Kidney (tissue), 14 donors: ENCODE measurements around the gene PDZRN4. TPM values are rescaled to one million over a fixed set of nuclear protein-coding genes. Genes with fewer than 3 reads are reported as not detected.

Experiments
- DNase-seq, 5 donors: peaks; one replicate each; pipeline ENCODE4 v3.0.0-alpha.2; 2013 to 2020
- FAIRE-seq: peaks from 2 replicates; lab custom pipeline; 2012; peaks lifted over from hg19 to GRCh38; lab: Jason Lieb, UNC
- H3K27ac ChIP-seq, 2 donors: one replicate each; pipeline ENCODE4 v1.7.0; 2013; ENCODE audit warnings: low read depth in 2 of 2, low read length in 2 of 2, inconsistent platforms in 1 of 2
- H3K27me3 ChIP-seq: one replicate; pipeline ENCODE4 v1.7.1; 2013; ENCODE audit warnings: low read length, inconsistent platforms; ENCODE audit not compliant: control insufficient read depth, insufficient read depth
- H3K36me3 ChIP-seq, 3 donors: one replicate each; pipeline versions ENCODE4 v1.7.0 to v1.7.1; 2013; ENCODE audit warnings: low read length in 3 of 3, control low read depth in 1 of 3, inconsistent platforms in 1 of 3; ENCODE audit not compliant: insufficient read depth in 3 of 3, control insufficient read depth in 2 of 3
- H3K4me1 ChIP-seq, 3 donors: one replicate each; pipeline versions ENCODE4 v1.7.0 to v1.7.1; 2013; ENCODE audit warnings: low read length in 3 of 3, inconsistent platforms in 1 of 3, low read depth in 1 of 3; ENCODE audit not compliant: control insufficient read depth in 2 of 3, insufficient read depth in 2 of 3
- H3K4me3 ChIP-seq, 3 donors: one replicate each; pipeline versions ENCODE4 v1.7.0 to v1.8.1; 2013; ENCODE audit warnings: low read length in 3 of 3, control low read depth in 1 of 3, inconsistent platforms in 1 of 3
- H3K9ac ChIP-seq, 3 donors: one replicate each; pipeline versions ENCODE4 v1.7.0 to v1.7.1; 2013; ENCODE audit warnings: low read length in 3 of 3, control low read depth in 1 of 3, inconsistent platforms in 1 of 3
- H3K9me3 ChIP-seq, 3 donors: one replicate each; pipeline versions ENCODE4 v1.7.0 to v1.7.1; 2013; ENCODE audit warnings: low read length in 3 of 3, control low read depth in 1 of 3, inconsistent platforms in 1 of 3; ENCODE audit not compliant: control insufficient read depth in 2 of 3, insufficient read depth in 1 of 3
- intact Hi-C: fragments of 100-400 bp; cut with DNase I; formaldehyde crosslinking; loops from one replicate; pipeline ENCODE4 v1.11.1; 2022
- polyA plus RNA-seq: library from polyadenylated mRNA; stranded (reverse); fragments of 350-450 nt; fragmentation: Illumina TruSeq; extraction: RNeasy Lipid Tissue Mini Kit (QIAGEN cat#74804); gene quantifications from one replicate; pipeline ENCODE4 v1.2.3, GENCODE V29; 2014; ENCODE audit warnings: low read depth, low replicate concordance; ENCODE audit not compliant: insufficient read depth
- total RNA-seq: library from RNA; stranded (reverse); fragmentation: NEBNext Ultra II Directional; extraction: Animal tissue kit (Norgen Biotek cat#: 25700); gene quantifications from one replicate; pipeline ENCODE4 v1.2.1, GENCODE V29; 2021
- TF ChIP-seq, protein P1 (sequence below): IDR thresholded peaks from 3 replicates; pipeline ENCODE4 v1.5.1; 2012; ENCODE audit warnings: mild to moderate bottlenecking, moderate library complexity, borderline replicate concordance; ENCODE audit not compliant: insufficient read depth; ENCODE audit errors: extremely low read depth
- donor health status: control.
- donor health status: control.
- donor health status: control.
- donor health status: control.
- donor health status: control.
- donor health status: DM: yes; HTN: yes; CAD: no.
- donor health status: Normal renal cell carcinoma (clear cell type).

Gene PDZRN4
- total and polyA plus RNA-seq, 2 donors from 2014 or later, result 0.56 to 2.1 TPM

DNA sequence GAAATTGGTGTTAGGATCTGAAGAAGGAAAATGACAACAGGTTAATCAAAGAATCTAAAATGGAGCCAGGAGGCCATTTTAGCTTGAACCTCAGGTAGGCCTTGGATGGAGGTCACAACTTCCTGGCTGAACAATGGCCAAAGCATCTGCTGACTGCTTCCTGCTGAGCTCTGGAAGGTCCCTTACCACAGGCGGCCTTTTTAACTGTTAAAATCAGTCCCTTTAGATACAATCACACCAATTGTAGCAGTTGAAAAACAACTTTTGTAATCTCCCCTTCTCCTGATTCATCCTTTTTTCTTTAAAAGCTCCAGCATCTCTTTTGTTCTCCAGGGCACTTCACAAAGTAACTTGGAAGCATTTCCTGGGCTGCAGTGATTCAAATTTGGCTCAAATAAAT is 388.8 kb downstream of the PDZRN4 start:
- TF ChIP-seq, protein P1, sequence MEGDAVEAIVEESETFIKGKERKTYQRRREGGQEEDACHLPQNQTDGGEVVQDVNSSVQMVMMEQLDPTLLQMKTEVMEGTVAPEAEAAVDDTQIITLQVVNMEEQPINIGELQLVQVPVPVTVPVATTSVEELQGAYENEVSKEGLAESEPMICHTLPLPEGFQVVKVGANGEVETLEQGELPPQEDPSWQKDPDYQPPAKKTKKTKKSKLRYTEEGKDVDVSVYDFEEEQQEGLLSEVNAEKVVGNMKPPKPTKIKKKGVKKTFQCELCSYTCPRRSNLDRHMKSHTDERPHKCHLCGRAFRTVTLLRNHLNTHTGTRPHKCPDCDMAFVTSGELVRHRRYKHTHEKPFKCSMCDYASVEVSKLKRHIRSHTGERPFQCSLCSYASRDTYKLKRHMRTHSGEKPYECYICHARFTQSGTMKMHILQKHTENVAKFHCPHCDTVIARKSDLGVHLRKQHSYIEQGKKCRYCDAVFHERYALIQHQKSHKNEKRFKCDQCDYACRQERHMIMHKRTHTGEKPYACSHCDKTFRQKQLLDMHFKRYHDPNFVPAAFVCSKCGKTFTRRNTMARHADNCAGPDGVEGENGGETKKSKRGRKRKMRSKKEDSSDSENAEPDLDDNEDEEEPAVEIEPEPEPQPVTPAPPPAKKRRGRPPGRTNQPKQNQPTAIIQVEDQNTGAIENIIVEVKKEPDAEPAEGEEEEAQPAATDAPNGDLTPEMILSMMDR, result no peak
- no peak for FAIRE-seq
- intact Hi-C loops, result no loop called here

DNA sequence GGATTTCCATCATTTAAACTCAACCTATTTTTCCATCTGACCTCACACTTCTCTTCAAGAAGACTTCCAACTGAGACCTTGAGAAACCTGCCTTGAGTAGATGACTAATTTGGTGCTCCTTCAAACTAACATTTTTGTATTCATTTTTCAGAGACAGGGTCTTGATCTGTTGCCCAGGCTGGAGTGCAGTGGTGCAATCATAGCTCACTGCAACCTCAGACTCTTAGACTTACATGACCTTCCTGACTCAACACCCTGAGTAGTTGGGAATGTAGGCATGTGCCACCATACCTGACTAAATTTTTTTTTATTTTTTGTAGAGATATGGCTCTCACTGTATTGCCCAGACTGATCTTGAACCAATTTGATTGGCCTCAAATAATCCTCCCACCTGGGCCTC is 389.9 kb downstream of the PDZRN4 start:
- intact Hi-C loops, result no loop called here
- Histone ChIP-seq H3K27me3 (no peaks in the 10 kb centered on the region), H3K4me3 (no peak overlapping the region), H3K9me3 (no peaks in the 10 kb centered on the region), H3K4me1 (no peaks in the 10 kb centered on the region), H3K27ac (no peak overlapping the region), H3K9ac (no peak overlapping the region), H3K36me3 (no peaks in the 10 kb centered on the region)
- FAIRE-seq (no peak), DNase-seq (no peak)
- TF ChIP-seq, protein P1, result no peak

More for the DNA sequence above, 388.8 kb downstream of the PDZRN4 start:
- Histone ChIP-seq H3K9ac (no peak overlapping the region), H3K9me3 (no peaks in the 10 kb centered on the region), H3K36me3 (no peaks in the 10 kb centered on the region), H3K27me3 (no peaks in the 10 kb centered on the region), H3K4me3 (no peak overlapping the region), H3K27ac (no peak overlapping the region), H3K4me1 (no peaks in the 10 kb centered on the region)
- no peak for DNase-seq

DNA sequence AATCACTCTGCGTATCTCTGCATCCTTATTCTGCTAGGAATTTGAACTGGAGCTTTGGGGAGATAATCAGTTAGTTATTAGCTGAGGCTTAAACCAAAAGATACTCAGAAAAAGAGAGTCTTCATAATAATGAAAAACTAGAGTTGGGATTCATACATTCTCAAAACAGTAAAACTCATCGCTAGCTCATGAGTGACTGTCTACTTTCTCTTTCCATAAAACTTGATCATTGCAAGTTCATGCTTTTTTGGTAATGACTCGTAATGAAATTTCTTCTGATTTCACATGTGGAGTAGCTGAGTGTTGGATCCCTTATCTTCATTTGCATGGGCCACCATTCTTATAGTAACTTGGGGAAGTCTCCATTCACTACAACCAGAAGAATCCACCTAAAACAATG is 397.7 kb downstream of the PDZRN4 start:
- intact Hi-C loops, result no loop called here
- Histone ChIP-seq H3K4me1 (no peaks in the 10 kb centered on the region), H3K9me3 (no peaks in the 10 kb centered on the region), H3K27me3 (no peaks in the 10 kb centered on the region), H3K4me3 (no peak overlapping the region), H3K27ac (no peak overlapping the region), H3K9ac (no peak overlapping the region), H3K36me3 (no peaks in the 10 kb centered on the region)
- TF ChIP-seq, protein P1, result no peak
- no peak for DNase-seq
- no peak for FAIRE-seq

DNA sequence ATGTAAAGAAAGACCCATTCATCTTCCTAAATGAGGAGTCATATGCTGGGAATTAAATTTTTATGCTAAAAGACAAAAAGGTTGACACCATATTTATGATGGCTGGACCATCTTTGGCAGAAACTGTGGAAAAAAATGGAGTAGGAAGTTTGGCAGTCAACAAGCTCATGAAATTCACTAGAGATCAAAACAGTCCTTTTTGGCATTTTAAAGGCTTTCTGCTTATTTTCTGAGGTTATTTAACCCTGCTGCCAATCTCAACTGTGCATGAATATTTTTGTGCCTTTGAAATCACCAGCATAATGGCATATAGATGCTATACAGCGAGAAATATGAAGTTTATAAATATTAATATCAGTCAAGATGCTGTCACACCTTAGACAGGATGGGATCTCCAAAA is 399.5 kb downstream of the PDZRN4 start:
- DNase-seq, result no peak
- no peaks in the 10 kb centered on the region for H3K27me3 ChIP-seq
- H3K4me1 ChIP-seq, result no peaks in the 10 kb centered on the region
- no peaks in the 10 kb centered on the region for H3K36me3 ChIP-seq
- intact Hi-C loops, result no loop called here
- TF ChIP-seq, protein P1, result no peak
- H3K27ac ChIP-seq, result no peak overlapping the region
- no peak for FAIRE-seq
- H3K9me3 ChIP-seq, result no peaks in the 10 kb centered on the region
- H3K4me3 ChIP-seq, result no peak overlapping the region
- H3K9ac ChIP-seq, result no peak overlapping the region
